Measurements from ENCODE around the gene DHRSX.
"Not testable (repeated sequence)": the region's sequence is repeated elsewhere in the genome, so short reads cannot be mapped to it uniquely, and the experiment has no call there.

DHRSX gene

DNA sequence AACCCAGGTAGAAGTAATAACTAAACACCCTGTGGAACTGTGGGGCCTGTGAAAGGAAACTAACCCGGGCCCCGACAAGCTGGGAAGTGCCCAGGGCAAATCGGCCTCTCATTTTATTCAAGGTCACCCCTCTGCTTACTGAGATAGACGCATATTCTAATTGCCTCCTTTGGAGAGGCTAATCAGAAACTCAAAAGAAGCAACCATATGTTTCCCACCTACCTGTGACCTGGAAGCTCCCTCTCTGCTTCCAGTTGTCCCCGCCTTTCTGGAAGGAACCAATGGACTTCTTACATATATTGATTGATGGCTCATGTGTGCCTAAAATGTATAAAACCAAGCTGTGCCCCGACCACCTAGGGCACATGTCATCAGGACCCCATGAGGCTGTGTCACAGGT, 23.1 kb upstream of the DHRSX start:
- DNase-seq = no peak
- TF ChIP-seq, protein P1, sequence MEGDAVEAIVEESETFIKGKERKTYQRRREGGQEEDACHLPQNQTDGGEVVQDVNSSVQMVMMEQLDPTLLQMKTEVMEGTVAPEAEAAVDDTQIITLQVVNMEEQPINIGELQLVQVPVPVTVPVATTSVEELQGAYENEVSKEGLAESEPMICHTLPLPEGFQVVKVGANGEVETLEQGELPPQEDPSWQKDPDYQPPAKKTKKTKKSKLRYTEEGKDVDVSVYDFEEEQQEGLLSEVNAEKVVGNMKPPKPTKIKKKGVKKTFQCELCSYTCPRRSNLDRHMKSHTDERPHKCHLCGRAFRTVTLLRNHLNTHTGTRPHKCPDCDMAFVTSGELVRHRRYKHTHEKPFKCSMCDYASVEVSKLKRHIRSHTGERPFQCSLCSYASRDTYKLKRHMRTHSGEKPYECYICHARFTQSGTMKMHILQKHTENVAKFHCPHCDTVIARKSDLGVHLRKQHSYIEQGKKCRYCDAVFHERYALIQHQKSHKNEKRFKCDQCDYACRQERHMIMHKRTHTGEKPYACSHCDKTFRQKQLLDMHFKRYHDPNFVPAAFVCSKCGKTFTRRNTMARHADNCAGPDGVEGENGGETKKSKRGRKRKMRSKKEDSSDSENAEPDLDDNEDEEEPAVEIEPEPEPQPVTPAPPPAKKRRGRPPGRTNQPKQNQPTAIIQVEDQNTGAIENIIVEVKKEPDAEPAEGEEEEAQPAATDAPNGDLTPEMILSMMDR (IDR thresholded peaks at IDR 0.05; ENCODE audit: low read depth, low read length, missing control alignments) = no peak
- in situ Hi-C loops (cut with HindIII; ENCODE audit: low pct_ligation_motif_present, low sequenced_read_pairs) = no loop called here
- Histone ChIP-seq H3K36me3 (replicated peaks) (no peaks in the 10 kb centered on the region), H3K27ac (no peak overlapping the region), H3K4me3 (ENCODE audit: low read depth, low read length) (no peak overlapping the region), H3K27me3 (replicated peaks) (no peaks in the 10 kb centered on the region)

DNA sequence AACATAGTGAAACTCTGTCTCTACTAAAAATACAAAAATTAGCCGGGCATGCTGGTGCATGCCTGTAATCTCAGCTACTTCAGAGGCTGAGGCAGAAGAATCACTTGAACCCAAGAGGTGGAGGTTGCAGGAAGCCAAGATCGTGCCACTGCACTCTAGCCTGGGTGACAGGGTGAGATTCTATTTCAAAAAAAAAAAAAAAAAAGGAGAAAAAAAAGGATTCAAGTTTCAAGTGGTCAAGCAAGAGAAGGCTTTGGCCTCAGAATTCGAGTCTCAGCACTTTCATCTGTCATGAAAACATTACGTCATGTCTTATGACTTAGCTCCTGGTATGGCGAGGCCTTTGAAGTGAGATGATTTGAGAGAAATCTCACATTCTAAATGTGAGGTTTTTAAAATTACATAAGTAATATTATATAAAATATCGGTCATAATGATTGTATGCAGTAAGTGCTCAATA, 21.2 kb upstream of the DHRSX start:
- H3K4me3 ChIP-seq (ENCODE audit: low read depth, low read length) = no peak overlapping the region
- no peaks in the 10 kb centered on the region for H3K36me3 ChIP-seq (replicated peaks)
- in situ Hi-C loops (cut with HindIII; ENCODE audit: low pct_ligation_motif_present, low sequenced_read_pairs) = no loop called here
- TF ChIP-seq, protein P1 (IDR thresholded peaks at IDR 0.05; ENCODE audit: low read depth, low read length, missing control alignments) = no peak
- H3K27ac ChIP-seq = no peak overlapping the region
- DNase-seq = no peak
- no peaks in the 10 kb centered on the region for H3K27me3 ChIP-seq (replicated peaks)

DNA sequence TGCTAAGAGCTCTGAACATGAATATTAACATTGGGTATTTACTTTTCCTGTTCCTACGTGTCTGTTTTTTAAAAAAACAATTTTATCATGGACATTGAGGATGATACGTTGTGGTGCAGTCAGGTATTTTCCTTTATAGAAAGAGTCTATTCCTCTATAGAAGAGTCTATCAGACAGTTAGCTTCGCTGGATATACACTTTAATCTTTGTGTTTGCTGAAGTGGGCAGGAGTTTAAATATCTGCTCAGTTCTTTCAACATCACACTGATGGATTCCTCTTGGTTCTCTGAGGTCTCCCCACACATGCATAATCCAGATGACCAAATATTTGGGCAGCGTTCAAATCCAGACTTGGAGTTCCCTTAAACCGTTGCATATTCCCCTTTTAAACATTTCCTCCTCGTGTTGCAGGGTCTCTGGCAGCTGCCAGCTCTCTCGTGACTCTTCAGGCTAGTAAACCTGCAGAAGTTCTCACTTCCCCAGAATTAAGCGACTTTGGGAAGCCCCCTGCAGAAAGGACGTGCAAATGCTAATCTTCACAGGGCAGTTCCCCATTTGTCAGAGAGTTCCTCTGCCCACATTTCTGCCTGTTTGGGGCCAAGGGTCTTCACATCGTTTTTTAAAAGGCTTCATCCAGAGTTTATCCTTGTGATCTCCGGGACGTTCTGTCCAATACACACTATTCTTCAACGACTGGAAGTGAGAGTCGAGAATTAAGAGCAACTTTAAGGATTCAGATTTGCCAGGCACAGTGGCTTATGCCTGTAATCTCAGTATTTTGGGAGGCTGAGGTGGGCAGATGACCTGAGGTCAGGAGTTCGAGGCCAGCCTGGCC, 20.5 kb upstream of the DHRSX start:
- Histone ChIP-seq H3K27me3 (replicated peaks) (no peaks in the 10 kb centered on the region), H3K27ac (no peak overlapping the region), H3K4me3 (ENCODE audit: low read depth, low read length) (no peak overlapping the region), H3K36me3 (replicated peaks) (no peaks in the 10 kb centered on the region)
- TF ChIP-seq, protein P1 (IDR thresholded peaks at IDR 0.05; ENCODE audit: low read depth, low read length, missing control alignments) = no peak
- in situ Hi-C loops (cut with HindIII; ENCODE audit: low pct_ligation_motif_present, low sequenced_read_pairs) = no loop called here
- DNase-seq = no peak

DNA sequence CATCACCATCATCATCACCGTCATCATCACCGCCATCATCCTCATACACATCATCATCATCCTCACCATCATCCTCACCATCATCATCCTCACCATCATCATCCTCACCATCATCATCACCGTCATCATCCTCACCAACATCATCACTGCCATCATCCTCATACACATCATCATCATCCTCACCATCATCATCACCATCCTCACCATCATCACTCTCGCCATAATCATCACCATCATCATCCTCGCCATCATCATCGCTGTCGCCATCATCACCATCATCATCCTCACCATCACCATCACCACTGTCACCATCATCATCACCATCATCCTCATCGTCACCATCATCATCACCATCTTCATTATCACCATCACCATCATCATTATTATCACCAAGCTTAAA, 19.8 kb upstream of the DHRSX start:
- TF ChIP-seq, protein P1 (IDR thresholded peaks at IDR 0.05; ENCODE audit: low read depth, low read length, missing control alignments) = no peak
- H3K4me3 ChIP-seq (ENCODE audit: low read depth, low read length) = no peak overlapping the region
- H3K27me3 ChIP-seq (replicated peaks) = no peaks in the 10 kb centered on the region
- in situ Hi-C loops (cut with HindIII; ENCODE audit: low pct_ligation_motif_present, low sequenced_read_pairs) = no loop called here
- H3K27ac ChIP-seq = no peak overlapping the region
- no peaks in the 10 kb centered on the region for H3K36me3 ChIP-seq (replicated peaks)
- no peak for DNase-seq

DNA sequence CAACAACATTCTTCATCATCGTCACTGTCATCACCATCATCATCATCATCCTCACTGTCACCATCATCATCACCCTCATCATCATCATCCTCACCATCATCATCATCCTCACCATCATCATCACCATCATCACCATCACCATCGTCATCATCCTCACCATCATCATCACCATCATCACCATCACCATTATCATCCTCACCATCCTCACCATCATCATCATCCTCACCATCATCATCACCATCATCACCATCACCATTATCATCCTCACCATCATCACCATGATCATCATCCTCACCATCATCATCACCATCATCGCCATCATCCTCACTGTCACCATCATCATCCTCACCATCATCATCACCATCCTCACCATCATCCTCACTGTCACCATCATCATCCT, 18.9 kb upstream of the DHRSX start:
- H3K27me3 ChIP-seq (replicated peaks); DNase-seq; H3K4me3 ChIP-seq (ENCODE audit: low read depth, low read length); H3K36me3 ChIP-seq (replicated peaks); H3K27ac ChIP-seq; in situ Hi-C loops (cut with HindIII; ENCODE audit: low pct_ligation_motif_present, low sequenced_read_pairs): not testable (repeated sequence)

DNA sequence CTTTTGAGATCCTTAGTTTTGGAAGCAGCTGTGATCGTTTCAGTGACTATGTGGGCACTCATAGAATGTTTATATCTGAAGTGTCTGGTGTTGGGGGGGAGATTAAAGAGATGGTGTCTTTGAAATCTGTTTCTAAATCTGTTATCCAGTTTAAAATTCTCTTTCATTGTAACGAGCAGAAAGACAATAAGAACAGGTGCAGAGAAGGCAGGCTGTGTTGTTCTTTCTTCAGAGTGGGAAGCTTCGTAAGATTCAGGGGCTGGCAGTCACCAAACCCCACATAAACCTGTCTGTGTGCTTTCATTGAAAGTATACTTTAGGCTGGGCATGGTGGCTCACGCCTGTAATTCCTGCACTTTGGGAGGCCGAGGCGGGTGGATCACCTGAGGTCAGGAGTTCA, 16.3 kb upstream of the DHRSX start:
- Histone ChIP-seq H3K27me3 (replicated peaks) (no peaks in the 10 kb centered on the region), H3K27ac (no peak overlapping the region), H3K36me3 (replicated peaks) (no peaks in the 10 kb centered on the region), H3K4me3 (ENCODE audit: low read depth, low read length) (no peak overlapping the region)
- in situ Hi-C loops (cut with HindIII; ENCODE audit: low pct_ligation_motif_present, low sequenced_read_pairs) = no loop called here
- DNase-seq = no peak
- TF ChIP-seq, protein P1 (IDR thresholded peaks at IDR 0.05; ENCODE audit: low read depth, low read length, missing control alignments) = no peak

Data from brain microvascular endothelial cell (primary cell).